ENCODE results near the gene ABTB2.
A peak's percentile ranks its signal among the peaks of the same experiment; 100 is the strongest.
"Not testable (repeated sequence)": the region's sequence is repeated elsewhere in the genome, so short reads cannot be mapped to it uniquely, and the experiment has no call there.

Gene ABTB2

DNA sequence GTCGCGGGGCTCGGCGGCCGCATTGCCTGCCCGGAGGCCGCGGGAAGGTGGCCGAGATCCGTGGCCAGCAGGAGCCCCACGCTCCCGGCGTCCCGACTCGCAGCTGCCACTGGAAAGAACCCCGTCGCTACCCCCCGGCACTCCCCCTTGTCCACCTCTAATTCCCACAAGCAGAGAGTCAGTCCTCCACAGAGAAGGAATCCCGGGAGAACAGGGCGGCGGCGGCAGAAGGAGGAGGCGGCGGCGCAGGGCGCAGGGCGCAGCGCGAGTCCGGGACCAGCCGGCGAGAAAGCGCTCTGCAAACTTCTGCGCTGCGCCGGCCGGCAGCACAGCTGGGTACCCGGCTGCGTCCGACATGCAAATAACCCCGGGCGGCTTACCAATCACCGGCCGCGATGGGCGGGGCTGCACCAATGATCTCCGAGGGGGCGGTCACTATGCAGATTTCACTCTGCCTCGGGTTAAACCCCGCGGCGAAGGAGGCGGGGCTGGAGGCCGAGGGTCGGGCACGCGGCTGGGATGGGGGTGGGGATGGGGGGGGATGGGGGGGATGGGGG lies at the start of gene ABTB2:
TSS of gene ABTB2 (minus strand) at position 310 of the 557 bp plus-strand sequence.
- DNase-seq (ENCODE audit: low read depth): peak; percentile 91

DNA sequence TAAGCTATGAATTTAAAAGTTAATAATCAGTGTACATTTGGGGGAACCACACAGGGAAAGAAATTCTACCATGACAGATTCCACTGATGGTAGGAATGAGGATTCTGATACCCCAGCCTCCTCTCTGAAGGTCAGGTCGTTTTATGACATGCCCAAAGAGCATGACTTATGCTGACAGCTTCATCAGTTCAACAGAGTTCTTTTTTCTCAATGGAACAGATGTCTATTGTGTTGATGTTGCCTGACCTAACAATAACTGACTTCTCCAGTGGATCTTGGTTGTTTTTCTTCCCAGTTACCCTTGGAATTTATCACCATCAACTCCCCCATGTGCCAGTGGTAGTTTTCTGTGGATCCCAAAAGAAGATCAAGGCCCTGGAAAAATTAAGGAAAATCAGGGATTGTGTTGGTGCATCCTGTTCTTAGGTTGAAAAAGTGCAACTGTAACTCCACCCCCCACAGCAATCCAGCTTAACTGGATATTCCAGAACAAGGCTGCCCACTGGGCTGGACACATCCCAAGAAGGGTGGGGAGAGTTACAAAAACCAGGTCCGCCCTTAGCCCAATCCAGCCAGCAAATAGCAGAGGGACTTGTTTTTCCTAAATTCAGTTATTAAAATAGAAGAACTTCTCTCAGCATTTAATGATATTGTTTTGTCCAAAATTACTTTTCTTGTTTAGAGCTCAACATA lies 49.5 kb upstream of the ABTB2 start:
- no peak for DNase-seq (ENCODE audit: low read depth)

GRCh38 chr11:34406413-34406812 lies 48.6 kb upstream of the ABTB2 start:
- DNase-seq (ENCODE audit: low read depth): no peak

DNA sequence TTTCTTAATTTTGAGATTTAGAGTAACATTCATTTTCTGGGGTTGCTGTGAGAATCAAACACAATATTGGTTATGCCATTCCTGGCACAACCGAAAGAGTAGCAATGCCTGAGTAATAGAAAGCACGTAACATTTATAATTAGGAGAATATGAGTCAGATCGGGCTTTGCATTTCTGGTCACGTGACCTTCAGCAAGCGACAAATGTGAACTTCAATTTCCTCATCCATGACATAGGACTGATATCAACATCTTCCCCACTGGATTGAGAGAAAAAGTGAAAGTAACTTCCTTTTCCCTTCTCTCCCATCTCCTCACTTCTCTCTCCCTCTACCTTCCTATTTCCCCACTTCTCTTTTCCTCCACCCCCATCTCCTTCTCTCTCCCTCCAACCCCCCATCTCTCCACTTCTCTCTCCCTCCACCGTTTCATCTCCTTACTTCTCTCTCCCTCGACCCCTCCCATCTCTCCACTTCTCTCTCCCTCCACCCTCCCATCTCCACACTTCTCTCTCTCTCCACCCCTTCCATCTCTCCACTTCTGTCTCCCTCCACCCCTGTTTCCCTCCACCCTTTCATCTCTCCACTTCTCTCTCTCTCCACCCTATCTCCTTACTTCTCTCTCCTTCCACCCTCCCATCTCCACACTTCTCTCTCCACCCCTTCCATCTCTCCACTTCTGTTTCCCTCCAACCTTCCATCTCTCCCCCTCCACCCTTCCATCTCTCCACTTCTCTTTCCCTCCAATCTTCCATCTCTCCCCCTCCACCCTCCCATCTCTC lies 47.5 kb upstream of the ABTB2 start:
- no peak for DNase-seq (ENCODE audit: low read depth)

- DNase-seq (ENCODE audit: low read depth): no peak
Measured at GRCh38 chr11:34404280-34404679, 46.5 kb upstream of the ABTB2 start.

GRCh38 chr11:34403431-34403830 lies 45.6 kb upstream of the ABTB2 start:
- DNase-seq (ENCODE audit: low read depth): no peak

DNA sequence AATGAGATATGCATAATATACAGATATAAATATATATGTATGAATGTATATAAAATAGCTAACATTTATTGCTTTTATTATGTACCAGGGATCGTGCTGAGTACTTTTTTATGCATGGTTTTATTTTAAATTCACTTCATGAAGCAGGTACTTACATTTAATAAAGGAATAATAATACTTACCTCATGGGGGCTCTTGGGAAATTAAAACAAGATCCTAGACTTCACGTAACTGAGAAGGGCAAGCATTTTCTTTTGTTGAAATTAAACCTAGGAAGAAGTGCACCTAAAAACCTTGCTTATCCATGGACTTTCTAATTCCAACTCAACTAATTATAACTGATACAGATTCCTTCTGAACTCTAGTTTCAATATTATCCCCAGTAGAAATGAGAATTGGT lies 40.0 kb upstream of the ABTB2 start:
- DNase-seq (ENCODE audit: low read depth): no peak

- no peak for DNase-seq (ENCODE audit: low read depth)
Measured at GRCh38 chr11:34397120-34397519, 39.3 kb upstream of the ABTB2 start.

DNA sequence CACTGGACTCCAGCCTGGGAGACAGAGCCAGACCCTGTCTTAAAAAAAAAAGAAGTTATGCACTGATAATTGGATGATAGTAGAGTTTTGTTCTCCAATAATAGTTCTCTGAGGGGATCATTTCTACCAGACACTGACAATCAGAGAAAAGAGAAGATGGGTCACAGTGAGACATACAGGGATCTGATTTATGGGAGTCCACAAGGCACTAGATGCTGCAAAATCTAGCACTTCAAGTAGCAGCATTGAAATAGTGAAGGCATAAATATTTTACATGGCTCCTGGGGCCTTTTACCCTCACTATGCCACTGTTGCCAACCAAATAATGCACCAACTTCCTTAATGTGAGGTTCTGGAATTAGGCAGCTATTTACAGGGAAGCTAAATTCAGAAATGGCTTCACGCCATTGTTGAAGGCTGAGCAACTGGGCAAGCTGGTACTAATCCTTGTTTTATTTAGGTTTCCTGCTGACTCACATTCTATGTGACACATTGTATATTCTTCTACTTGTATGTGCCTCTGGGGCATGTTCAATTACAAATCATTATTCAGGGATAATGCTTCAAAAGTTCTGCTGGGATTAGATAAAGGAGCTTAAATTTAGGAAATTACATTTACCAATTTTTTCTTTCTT lies 38.2 kb upstream of the ABTB2 start:
- no peak for DNase-seq (ENCODE audit: low read depth)

GRCh38 chr11:34394771-34395300 lies 37.0 kb upstream of the ABTB2 start:
- no peak for DNase-seq (ENCODE audit: low read depth)

GRCh38 chr11:34387653-34388052 lies 29.8 kb upstream of the ABTB2 start:
- no peak for DNase-seq (ENCODE audit: low read depth)

- DNase-seq (ENCODE audit: low read depth): not testable (repeated sequence)
Measured at GRCh38 chr11:34386356-34386755, 28.5 kb upstream of the ABTB2 start.

GRCh38 chr11:34382532-34383276 lies 24.9 kb upstream of the ABTB2 start:
- DNase-seq (ENCODE audit: low read depth): no peak

DNA sequence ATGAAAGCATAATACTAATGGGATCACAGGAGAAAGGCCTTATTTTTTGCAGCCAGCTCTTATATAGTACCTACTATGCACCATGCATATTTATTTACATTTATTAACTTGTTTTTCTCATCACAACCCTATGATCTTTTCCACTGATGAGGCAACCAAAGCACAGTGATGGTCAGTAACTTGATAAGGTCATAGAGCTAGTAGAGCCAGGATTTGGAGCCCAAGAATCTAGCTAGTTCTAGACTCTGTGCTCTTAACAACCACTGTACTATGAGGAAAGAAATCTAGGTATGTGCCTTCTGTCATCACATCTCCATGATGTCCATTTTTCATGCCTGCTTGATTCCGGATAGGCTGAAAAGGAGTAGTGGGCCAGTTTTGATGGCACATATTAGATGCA lies 24.0 kb upstream of the ABTB2 start:
- no peak for DNase-seq (ENCODE audit: low read depth)

GRCh38 chr11:34380696-34381095 lies 22.9 kb upstream of the ABTB2 start:
- DNase-seq (ENCODE audit: low read depth): no peak

DNA sequence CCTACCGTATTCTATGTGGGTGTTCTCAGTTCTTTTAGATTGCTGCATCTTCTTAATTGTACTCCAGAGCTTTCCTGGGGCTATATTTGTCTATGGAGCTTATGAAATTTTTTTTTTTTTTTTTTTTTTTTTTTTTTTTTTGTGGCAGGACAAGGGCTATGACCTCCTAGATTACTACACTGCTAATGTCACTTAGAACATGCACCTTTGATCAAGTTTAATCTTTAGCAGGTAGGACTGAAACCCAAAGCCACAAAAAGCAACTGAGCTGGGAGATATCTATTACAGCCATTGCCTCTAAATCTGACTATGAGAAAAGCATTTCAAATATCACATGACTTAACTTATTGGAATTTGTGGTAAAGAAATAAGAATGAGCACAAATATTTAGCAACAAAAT lies 21.7 kb upstream of the ABTB2 start:
- no peak for DNase-seq (ENCODE audit: low read depth)

- no peak for DNase-seq (ENCODE audit: low read depth)
Measured at GRCh38 chr11:34379079-34379478, 21.3 kb upstream of the ABTB2 start.

DNA sequence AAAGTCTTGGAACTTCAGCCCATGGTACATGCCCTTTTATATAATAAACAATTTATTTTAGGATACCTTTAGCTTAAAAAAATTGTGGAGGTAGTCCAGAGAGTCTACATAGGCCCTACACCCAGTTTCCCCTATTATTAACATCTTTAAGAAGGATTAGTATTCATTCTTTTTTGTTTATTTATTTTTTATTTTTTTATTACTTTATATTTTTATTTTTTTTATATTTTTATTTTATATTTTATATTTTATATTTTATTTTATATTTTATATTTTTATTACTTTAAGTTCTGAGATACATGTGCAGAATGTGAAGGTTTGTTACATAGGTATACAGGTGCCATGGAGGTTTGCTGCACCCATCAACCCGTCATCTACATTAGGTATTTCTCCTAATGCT lies 15.9 kb upstream of the ABTB2 start:
- DNase-seq (ENCODE audit: low read depth): no peak

DNA sequence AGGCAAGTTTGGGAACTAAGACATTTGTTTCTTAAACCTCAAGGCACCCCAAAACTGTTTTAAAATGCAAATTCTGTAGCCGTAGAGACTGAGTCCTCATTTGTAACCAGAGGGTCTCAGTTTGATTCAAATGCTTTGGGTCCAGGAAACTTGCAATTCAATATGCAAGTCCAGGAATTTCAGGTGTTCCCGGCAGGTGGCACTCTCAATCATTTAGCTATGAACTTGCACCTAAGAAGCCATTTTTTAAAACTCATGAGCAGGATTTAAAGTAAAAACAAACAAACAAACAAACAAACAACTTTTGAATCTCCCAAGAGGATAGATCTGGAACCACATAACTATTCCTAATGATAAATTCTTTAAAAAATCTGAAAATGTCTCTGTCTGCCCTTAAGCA lies 8.7 kb upstream of the ABTB2 start:
- DNase-seq (ENCODE audit: low read depth): no peak

DNA sequence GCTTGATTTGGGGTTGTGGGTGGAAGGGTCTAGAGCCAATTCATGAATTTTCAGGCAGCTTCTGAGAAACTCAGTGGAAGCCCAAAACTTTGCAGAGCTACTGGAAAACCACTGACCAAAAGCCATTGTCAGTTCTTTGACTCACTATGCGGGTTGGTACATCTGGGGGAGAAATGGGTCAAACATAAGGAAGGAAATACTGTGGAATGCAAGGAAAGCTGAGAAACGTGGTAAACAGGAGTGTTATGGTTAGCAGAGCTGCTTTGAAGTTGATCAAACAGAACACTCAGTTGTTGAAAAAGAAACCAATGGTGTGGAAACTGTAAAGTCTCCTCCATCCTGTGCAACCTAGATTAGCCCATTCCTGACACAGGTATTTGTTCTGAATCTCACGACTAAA lies 6.3 kb upstream of the ABTB2 start:
- no peak for DNase-seq (ENCODE audit: low read depth)

DNA sequence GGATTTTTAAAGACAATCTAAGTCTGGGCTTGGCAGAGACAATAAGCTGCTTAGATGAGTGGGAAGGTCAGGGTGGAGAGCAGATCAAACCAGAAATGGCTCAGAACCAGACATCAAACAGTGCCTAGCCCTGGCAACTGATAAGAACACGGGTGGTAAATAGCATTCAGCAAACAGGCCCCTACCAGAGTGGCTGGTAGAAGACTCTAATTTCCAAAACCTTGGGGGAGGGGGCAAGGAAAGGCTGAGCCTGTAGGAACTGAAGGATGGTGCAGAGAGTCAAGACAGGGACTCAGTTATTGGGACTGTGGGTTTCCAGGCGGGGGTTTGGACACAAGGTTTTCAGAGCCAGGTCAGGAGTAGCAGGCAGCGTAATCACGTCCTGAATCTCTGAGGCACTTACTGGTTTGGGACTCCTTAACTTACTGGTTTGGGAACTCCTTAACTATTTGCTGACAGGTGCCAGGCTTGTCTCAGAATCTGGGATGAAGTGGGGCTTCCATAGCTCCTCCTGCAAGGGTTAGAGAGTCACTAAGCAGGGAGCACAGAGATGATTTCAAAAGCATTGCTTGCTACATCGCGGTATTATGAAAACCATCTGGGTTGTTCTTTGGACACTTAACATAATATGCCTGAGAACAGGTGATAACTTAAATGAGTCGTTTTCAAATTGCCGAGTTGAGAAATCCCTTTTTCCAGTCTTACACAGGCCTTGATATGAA lies 5.7 kb upstream of the ABTB2 start:
- no peak for DNase-seq (ENCODE audit: low read depth)

All from T-helper 22 cell (primary cell).